ENCODE measurements around the gene IL15.

The IL15 gene

DNA sequence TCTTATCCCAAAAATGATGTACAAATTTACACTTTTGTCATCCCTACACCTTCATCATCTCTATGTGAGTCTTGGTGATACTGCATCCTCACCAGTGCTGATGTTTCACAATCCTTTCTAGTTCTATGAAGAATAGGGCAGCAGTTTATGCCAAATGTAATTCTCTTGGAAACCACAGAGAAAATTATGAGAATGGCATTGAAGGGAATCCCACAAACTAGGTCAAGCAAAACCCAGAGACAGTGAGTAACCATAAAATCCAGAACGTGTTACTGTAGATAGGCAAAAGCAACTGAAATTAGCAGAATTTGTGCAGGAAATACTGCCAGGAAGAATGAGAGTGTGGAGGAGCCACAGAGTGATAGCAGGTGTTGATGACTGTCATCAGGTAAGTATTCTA lies 24.5 kb downstream of the IL15 start:
- no peak overlapping the region for H3K27ac ChIP-seq
- TF ChIP-seq, protein P1, sequence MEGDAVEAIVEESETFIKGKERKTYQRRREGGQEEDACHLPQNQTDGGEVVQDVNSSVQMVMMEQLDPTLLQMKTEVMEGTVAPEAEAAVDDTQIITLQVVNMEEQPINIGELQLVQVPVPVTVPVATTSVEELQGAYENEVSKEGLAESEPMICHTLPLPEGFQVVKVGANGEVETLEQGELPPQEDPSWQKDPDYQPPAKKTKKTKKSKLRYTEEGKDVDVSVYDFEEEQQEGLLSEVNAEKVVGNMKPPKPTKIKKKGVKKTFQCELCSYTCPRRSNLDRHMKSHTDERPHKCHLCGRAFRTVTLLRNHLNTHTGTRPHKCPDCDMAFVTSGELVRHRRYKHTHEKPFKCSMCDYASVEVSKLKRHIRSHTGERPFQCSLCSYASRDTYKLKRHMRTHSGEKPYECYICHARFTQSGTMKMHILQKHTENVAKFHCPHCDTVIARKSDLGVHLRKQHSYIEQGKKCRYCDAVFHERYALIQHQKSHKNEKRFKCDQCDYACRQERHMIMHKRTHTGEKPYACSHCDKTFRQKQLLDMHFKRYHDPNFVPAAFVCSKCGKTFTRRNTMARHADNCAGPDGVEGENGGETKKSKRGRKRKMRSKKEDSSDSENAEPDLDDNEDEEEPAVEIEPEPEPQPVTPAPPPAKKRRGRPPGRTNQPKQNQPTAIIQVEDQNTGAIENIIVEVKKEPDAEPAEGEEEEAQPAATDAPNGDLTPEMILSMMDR (conservative IDR thresholded peaks at IDR 0.05), result no peak
- no peak for TF ChIP-seq ZFX (IDR thresholded peaks at IDR 0.05)

DNA sequence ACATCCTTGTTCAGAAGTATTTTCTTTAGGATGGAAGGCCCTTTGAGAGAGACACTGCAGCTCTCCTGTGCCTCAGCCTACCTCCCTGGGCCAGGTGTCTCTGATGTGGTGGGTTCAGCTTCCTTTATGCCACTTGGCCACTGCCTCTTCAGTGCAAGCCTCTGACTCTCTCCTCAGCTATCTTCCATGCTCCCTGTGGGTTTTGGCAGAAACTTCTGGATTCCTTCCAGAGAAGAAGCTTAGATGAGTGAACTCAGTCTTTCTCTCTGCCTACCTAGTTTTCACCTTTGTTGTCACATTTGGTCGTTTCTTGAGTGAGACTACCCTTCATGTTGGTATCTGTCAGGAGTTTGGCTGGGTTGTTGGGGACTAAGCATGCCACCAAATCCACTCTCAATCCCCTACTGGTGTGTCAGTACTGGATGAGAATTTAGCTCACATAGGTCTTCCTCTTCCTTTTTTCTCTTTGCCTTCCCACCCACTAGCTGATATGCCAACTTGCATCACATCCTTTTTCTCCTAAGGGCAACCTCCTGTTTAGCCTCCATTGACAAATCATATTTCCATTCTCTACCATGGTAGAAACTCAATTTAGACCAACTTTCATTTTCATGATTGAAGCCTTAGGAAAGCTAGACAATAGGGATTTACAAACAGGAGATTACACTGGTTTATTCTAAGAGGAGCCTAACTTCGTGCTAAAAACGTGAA lies 32.0 kb downstream of the IL15 start:
- H3K27ac ChIP-seq, result no peak overlapping the region
- TF ChIP-seq ZFX (IDR thresholded peaks at IDR 0.05), result no peak
- TF ChIP-seq, protein P1 (conservative IDR thresholded peaks at IDR 0.05), result no peak

DNA sequence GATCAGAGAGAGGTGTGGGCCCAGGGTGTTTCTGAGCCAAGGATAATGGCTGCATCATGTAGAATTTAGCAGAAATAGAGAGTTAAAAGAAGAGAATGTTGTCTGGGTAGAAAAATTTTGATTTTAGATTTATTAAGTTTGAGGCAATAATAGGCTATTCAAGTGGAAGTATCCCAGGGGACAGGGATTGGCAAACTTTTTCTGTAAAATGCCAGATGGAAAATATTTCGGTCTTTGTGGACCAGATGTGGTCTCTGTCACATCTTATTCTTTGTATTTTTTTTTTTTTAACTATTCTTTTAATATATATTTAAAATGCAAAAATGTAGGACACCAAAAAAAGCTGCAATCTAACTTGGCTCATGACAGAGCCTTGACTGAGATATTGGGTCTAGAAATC lies 33.1 kb downstream of the IL15 start:
- H3K27ac ChIP-seq, result no peak overlapping the region
- no peak for TF ChIP-seq ZFX (IDR thresholded peaks at IDR 0.05)
- TF ChIP-seq, protein P1 (conservative IDR thresholded peaks at IDR 0.05), result no peak

DNA sequence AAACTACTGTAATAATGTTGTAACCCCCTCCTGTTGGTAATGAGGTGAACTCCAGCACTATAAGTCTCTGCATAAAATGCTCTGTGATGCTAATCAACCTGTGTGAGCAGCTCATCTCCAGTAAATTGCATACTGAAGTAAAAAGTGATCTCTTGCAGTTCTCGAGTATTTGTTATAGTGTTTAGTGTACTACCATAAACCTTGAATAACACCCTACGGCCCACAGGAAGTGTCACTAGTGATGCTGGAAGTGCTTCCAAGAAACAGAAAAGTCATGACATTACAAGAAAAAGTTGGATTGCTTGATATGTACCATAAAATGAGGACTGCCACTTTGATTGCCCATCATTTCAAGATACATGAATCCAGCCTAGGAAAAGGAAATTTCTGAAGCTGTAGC lies 39.0 kb downstream of the IL15 start:
- H3K27ac ChIP-seq, result no peak overlapping the region
- TF ChIP-seq ZFX (IDR thresholded peaks at IDR 0.05), result no peak
- TF ChIP-seq, protein P1 (conservative IDR thresholded peaks at IDR 0.05), result no peak

DNA sequence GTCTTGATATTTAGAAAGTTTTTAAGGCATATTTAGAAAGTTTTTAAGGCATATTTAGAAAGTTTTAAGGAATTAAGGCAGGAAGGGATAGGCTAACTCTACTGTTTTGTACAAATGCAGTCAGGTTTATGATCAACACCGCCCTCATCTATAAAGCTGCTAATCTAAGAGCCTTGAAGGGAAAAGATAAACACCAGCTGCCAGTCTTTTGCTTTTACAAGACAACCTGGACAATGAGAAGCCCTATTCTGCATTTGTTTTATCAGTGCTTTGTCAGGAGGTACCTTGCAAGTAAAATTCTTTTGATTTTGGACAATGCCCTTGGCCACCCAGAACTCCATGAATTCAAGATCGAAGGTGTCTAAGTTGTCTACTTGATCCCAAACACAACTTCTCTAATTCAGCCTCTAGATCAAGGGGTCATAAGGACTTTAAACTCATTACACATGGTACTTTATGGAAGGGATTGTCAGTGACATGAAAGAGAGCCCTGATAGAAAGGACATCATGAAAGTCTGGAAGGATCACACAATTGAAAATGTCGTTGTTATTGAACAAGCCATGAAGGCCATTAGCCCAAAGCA lies 39.8 kb downstream of the IL15 start:
- TF ChIP-seq, protein P1 (conservative IDR thresholded peaks at IDR 0.05), result no peak
- TF ChIP-seq ZFX (IDR thresholded peaks at IDR 0.05), result no peak
- no peak overlapping the region for H3K27ac ChIP-seq

DNA sequence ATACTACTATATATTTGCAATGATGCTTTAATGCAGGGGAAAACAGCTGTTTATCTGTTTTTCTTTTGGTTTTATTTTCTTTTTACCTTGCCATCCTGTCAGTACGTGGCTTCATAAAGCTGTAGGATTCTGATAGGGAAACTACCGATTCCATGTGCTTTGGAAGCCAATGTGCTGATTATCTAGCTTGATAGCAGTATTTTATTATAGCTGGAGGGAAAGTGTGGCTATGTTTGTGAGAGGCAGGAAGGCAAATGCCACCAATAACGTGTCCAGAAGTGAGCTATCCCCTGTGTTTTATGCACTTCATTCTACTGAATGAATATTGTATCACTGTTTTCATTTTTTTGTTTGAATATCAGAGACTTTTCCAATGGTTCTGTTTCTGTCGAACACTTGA lies 43.7 kb downstream of the IL15 start:
- H3K27ac ChIP-seq, result no peak overlapping the region
- no peak for TF ChIP-seq ZFX (IDR thresholded peaks at IDR 0.05)
- TF ChIP-seq, protein P1 (conservative IDR thresholded peaks at IDR 0.05), result no peak

DNA sequence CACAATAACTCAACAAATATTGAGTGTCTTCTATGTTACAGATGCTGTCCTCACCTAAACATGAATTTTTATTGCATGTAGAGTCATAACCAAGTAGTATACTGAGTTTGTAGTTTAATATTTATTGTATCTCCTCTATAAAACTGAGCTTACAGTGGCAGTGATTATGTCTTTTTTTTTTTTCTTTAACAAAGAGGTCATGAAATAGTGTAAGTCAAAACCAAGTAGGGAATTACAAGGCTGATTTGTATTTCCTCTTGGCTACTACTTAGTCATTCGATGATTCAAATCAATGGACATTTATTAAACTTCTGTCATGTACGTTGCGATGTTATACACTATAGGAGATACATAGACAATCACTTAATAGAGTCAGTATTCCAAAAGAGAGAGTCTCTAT lies 48.4 kb downstream of the IL15 start:
- no peak overlapping the region for H3K27ac ChIP-seq
- TF ChIP-seq ZFX (IDR thresholded peaks at IDR 0.05), result no peak

Measured in C4-2B (cell line).